NCI-H69 (cell line): Measurements from ENCODE around the gene HMGN4.
A peak's percentile ranks its signal among the peaks of the same experiment; 100 is the strongest.

ENCODE experiments used
- DNase-seq: peaks from one replicate; lab custom pipeline; 2025; lab: John Stamatoyannopoulos, UW

HMGN4 gene

DNA sequence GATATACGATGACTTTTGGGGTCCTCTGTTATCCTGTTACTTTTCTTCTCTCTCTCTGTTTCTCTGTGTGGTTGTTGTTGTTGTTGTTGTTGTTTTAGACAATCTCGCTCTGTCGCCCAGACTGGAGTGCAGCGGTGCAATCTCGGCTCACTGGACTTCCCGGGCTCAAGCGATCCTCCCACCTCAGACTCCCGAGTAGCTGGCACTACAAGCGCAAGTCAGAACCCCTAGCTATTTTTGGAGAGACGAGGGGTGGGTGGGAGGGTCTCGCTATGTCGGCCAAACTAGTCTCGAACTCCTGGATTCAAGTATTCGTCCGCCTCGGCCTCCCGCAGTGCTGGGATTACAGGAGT lies 39.5 kb downstream of the HMGN4 start:
- no peak for DNase-seq

DNA sequence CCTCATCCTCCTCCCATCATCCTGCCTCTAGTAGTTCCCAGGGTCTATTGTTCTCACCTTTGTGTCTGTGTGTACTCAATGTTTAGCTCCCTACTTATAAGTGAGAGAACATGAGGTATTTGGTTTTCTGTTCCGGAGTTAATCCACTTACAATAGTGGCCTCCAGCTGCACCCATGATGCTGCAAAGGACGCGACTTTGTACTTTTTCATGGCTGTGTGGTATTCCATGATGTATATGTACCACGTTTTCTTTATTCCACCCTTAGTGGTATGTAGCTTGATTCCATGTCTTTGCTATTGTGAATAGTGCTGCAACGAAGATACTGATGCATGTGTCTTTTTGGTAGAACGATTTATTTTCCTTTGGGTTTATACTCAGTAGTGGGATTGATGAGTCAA lies 40.1 kb downstream of the HMGN4 start:
- DNase-seq: no peak

DNA sequence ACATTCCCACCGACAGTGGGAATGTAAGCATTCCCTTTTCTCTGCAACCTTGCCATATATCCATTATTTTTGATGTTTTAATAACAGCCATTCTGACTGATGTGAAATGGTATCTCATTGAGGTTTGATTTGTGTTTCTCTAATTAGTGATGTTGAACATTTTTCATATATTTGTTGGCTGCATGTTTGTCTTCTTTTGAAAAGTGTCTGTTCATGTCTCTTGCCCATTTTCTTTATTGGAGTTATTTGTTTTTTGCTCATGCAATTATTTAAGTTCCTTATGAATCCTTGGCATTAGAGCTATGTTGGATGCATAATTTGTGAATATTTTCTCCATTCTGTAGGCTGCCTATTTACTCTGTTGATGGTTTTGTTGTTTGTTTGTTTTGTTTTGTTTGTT lies 40.6 kb downstream of the HMGN4 start:
- no peak for DNase-seq

DNA sequence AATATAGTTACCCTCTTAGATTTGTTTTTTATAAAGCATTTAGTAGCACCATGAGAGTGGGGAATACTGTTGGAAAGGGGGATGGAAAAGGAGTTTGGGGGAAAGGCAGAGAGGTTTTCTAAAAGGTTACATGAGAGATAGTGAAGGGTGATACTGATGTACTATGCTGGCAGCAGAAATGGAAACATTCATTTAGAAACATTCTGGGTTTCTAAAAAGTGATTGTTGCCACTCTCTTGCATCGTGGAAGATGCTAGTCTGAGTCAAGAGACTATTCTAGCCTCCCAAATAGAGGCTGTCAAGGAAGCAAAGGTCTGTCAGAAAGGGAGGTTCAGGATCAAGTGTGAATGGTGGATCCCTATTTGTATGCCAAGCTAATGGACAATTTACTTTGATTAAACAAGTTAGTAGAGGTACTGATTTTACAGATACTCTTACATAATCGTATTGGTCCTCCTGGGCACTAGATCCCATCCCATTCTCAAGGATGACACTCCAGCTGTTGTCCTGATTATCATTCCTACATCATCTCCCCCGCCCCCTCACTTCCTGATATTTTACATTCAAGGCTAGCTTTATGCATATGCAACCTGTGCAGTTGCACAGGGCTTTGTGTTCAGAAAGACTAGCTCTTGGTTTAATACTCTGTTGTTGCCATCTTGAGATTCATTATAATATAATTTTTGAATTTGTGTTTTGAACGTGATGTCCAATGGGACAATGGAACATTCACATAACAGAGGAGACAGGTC lies 43.2 kb downstream of the HMGN4 start:
- DNase-seq: no peak

DNA sequence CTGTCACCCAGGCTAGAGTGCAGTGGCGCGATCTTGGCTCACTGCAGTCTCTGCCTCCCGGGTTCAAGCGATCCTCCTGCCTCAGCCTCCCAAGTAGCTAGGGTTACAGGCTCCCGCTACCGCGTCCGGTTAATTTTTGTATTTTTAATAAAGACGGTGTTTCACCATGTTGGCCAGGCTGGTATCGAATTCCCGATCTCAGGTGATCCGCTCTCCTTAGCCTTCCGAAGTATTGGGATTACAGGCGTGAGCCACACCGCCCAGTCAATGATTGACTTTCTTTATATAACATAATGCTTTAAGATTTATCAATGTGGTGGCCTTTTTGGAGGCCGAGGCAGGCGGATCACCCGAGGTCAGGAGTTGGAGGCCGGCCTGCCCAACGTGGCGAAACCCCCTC lies 50.8 kb downstream of the HMGN4 start:
- no peak for DNase-seq

DNA sequence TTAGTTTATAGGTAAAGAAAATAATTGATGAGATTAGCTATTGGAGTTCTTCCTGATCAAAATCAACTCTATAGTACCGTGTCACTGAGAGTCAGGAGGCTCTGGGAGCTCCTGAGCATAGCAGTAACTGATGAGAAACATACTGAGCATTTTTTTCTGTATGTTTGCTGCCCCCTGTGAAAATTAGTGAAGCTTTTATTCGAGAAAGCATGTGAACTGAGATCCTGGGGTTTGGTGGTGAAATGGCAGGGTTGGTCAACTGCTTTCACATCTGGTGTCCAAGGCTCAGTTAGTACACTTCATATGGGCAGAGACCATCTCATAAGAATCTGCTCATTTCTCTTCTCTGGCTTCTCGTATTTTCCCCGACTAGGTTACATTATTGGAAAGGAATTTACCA lies 54.5 kb downstream of the HMGN4 start:
- peak; percentile 74 for DNase-seq

DNA sequence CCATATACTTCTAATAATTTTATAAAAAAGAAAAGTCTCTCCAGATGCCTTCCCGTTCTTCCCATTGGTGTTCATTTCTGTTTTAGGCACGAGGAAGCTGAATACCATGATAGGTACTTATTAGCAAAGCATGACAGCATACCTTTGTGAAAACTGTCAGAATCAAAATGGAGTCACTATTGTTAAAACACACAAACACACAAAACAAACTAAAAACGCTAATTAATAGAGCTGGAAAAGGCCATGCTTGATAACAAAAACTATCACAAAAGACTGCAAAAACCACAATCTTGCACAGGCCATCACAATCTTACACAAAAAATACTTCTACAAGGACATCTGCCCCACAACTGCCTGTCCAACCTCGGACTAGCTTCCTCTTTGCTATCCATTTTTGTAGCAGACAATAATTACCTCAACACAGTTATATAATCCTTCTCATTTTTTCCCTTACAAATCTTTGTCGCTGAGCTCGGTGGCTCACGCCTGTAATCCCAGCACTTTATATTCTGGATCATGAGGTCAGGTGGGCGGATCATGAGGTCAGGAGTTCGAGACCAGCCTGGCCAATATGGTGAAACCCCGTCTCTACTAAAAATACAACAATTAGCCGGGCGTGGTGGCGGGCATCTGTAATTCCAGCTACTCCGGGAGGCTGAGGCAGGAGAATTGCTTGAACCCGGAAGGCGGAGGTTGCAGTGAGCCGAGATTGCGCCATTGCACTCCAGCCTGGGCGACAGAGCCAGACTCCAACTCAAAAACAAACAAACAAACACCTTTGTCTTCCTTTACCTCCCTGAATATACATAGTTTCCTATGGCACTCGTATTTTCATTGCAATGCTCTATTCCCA lies 55.3 kb downstream of the HMGN4 start:
- peak; percentile 71 for DNase-seq

DNA sequence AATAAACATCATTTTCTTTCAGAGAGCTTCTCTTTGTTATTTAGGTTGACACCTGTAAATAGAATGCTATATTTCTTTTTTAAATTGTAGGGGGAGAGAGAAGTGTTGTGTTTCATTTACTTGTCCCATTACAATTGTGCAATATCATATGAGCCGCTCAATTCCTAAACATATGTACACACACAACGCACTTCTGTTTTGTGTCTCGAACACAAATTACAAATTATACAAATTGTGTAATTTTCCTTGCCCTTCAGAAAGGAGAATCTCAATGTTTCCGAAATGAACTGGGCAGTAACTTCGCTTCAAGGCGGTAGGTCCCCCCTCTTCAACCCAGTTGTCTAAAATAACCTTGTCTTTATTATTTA lies 55.9 kb downstream of the HMGN4 start:
- DNase-seq: peak; percentile 68

DNA sequence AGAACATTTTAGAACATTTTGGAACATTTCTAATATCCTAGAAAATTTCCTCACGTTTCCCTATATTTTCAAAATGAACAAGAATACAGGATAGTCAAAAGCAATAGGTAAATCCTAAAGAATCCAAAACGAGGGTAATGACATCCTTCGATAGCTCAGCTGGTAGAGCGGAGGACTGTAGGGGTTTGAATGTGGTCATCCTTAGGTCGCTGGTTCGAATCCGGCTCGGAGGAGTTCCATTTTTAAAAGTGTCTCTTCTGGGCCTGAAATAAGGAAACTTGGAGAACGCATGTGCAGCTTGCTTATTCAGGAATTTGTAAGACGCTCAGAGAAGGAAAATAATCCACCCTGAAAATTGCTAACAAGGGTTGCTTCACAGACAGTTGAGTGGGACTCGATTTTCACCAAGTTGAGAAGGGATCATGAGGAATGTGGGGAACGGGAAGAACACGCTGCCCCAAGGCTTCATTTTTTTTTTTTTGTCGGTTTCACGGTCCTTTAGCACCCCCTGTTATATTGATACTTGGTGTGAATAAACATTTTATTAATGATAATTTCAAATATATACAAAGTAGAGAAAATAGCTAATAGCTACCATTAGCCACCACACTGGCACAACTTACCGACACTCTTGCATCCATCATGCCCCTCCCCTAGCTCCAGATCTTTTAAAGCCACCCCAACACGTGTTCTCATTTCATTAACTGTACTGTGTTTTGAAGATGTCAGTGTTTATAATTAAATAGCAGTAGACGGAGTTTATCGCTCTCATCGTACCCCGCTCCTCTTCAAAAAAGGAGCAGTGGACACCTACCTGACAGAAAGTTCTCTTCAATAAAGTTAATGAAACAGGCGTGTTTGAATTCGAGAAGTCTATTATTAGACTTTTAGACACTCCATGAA lies 56.8 kb downstream of the HMGN4 start:
- peak; percentile 93 for DNase-seq

DNA sequence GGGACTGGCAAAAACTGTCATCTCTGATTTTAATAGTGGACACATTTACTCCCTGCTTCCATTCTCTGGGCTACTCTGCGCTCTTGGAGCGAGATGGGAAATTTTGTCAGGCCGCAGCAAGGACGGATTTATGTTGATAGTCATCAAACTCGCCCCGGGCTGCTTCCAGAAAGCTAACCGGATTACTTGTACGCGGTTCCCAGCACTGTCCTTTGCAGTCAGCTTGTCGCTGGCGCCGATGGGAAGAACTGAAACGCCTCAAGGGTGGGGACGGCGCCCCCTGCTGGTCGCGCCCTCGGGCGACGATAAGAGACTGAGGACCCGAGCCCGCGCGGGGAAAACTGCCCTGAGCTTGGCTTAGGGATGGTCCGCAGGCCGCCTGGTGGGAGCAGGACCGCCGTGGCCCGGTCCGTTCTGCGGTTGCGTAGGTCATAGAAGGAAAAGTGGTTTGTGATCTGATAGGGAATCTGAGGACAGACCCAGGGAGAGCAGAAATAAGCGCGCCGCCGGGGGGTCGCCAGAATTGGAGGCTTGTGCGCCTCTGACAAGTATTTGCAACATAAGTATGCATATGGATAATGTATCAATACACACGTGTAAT lies 57.6 kb downstream of the HMGN4 start:
- peak; percentile 96 for DNase-seq
